ENCODE results near the gene PGAP1. TPM values are rescaled to one million over a fixed set of nuclear protein-coding genes. Genes with fewer than 3 reads are reported as not detected.

PGAP1 gene
- polyA plus RNA-seq, 3 donors = 0.10 to 0.81 (median 0.33) TPM

GRCh38 chr2:196902828-196903227 is 23.7 kb downstream of the PGAP1 start:
- Histone ChIP-seq H3K4me2 (replicated peaks; ENCODE audit: extremely low read depth, low read length, poor library complexity, severe bottlenecking) (no peak overlapping the region), H3K4me3 (replicated peaks in 1 of 3; ENCODE audit: low read depth in 2 of 3, low read length in 3 of 3) (no peak overlapping the region), H3K9me3 (replicated peaks in 1 of 2; ENCODE audit: control insufficient read depth in 1 of 2, insufficient read depth in 1 of 2, low read length in 2 of 2) (no peaks in the 10 kb centered on the region), H3K9ac (ENCODE audit: insufficient read depth, low read length, poor library complexity, severe bottlenecking) (no peak overlapping the region), H4K20me1 (ENCODE audit: insufficient read depth, low read length) (no peaks in the 10 kb centered on the region), H3K79me2 (ENCODE audit: insufficient read depth, low read length) (no peaks in the 10 kb centered on the region), H3K27me3 (ENCODE audit: control insufficient read depth in 2 of 2, insufficient read depth in 2 of 2, low read length in 2 of 2) (no peaks in the 10 kb centered on the region), H3K4me1 (ENCODE audit: control insufficient read depth in 1 of 2, insufficient read depth in 2 of 2, low read length in 2 of 2) (no peaks in the 10 kb centered on the region), H2AFZ (ENCODE audit: insufficient read depth, low read depth, low read length, poor library complexity, severe bottlenecking) (no peak overlapping the region), H3K27ac (ENCODE audit: low read depth in 1 of 2, low read length in 2 of 2) (no peak overlapping the region), H3K36me3 (replicated peaks in 1 of 2; ENCODE audit: control insufficient read depth in 1 of 2, insufficient read depth in 2 of 2, low read length in 2 of 2) (no peaks in the 10 kb centered on the region)
- no peaks in the 10 kb centered on the region for H3K27me3 Mint-ChIP-seq (ENCODE audit: low read depth in 3 of 3)
- WGBS (ENCODE audit: insufficient coverage) = no CpG with 5 or more reads among the region's 3 CpGs
- H3K4me1 Mint-ChIP-seq = no peaks in the 10 kb centered on the region
- H3K4me3 Mint-ChIP-seq = no peak overlapping the region
- TF ChIP-seq CTCF (IDR thresholded peaks at IDR 0.05) = no peak
- no peak overlapping the region for H3K27ac Mint-ChIP-seq
- peaks cover 10 to 14% of the 10 kb centered on the region in 2 donors for H3K36me3 Mint-ChIP-seq
- intact Hi-C loops (cut with micrococcal nuclease) = no loop called here
- peaks cover 0 to 4% (median 0%) of the 10 kb centered on the region in 7 donors for H3K9me3 Mint-ChIP-seq
- no peak for DNase-seq

- Histone ChIP-seq H3K79me2 (ENCODE audit: insufficient read depth, low read length) (no peaks in the 10 kb centered on the region), H3K9ac (ENCODE audit: insufficient read depth, low read length, poor library complexity, severe bottlenecking) (no peak overlapping the region), H3K36me3 (replicated peaks in 1 of 2; ENCODE audit: control insufficient read depth in 1 of 2, insufficient read depth in 2 of 2, low read length in 2 of 2) (no peaks in the 10 kb centered on the region), H3K4me3 (replicated peaks in 1 of 3; ENCODE audit: low read depth in 2 of 3, low read length in 3 of 3) (no peak overlapping the region), H3K4me1 (ENCODE audit: control insufficient read depth in 1 of 2, insufficient read depth in 2 of 2, low read length in 2 of 2) (no peaks in the 10 kb centered on the region), H2AFZ (ENCODE audit: insufficient read depth, low read depth, low read length, poor library complexity, severe bottlenecking) (no peak overlapping the region), H3K4me2 (replicated peaks; ENCODE audit: extremely low read depth, low read length, poor library complexity, severe bottlenecking) (no peak overlapping the region), H3K27ac (ENCODE audit: low read depth in 1 of 2, low read length in 2 of 2) (no peak overlapping the region), H4K20me1 (ENCODE audit: insufficient read depth, low read length) (no peaks in the 10 kb centered on the region), H3K9me3 (replicated peaks in 1 of 2; ENCODE audit: control insufficient read depth in 1 of 2, insufficient read depth in 1 of 2, low read length in 2 of 2) (no peaks in the 10 kb centered on the region), H3K27me3 (ENCODE audit: control insufficient read depth in 2 of 2, insufficient read depth in 2 of 2, low read length in 2 of 2) (no peaks in the 10 kb centered on the region)
- Mint-ChIP-seq H3K27ac (no peak overlapping the region), H3K4me1 (no peaks in the 10 kb centered on the region), H3K36me3 (peaks cover 11 to 23% of the 10 kb centered on the region in 2 donors), H3K4me3 (no peak overlapping the region), H3K9me3 (peaks cover 0 to 4% (median 0%) of the 10 kb centered on the region in 7 donors), H3K27me3 (ENCODE audit: low read depth in 3 of 3) (no peaks in the 10 kb centered on the region)
- intact Hi-C loops (cut with micrococcal nuclease) = no loop called here
- DNase-seq = no peak
- 100% methylated on average over 1 of the region's 6 CpGs for WGBS (ENCODE audit: insufficient coverage)
- no peak for TF ChIP-seq CTCF (IDR thresholded peaks at IDR 0.05)
These were observed 25.7 kb downstream of the PGAP1 start for GRCh38 chr2:196900843-196901242.
